Activated gamma-delta T cell (primary cell): ENCODE measurements around the gene MAP4.
A peak's percentile ranks its signal among the peaks of the same experiment; 100 is the strongest.
"Not testable (repeated sequence)": the region's sequence is repeated elsewhere in the genome, so short reads cannot be mapped to it uniquely, and the experiment has no call there.

Experiments
- DNase-seq: peaks from one replicate; lab custom pipeline; 2025; lab: John Stamatoyannopoulos, UW

Gene MAP4

GRCh38 chr3:47846186-47846879 is 169.9 kb downstream of the MAP4 start:
- DNase-seq: no peak

GRCh38 chr3:47841786-47842349 is 174.3 kb downstream of the MAP4 start:
- no peak for DNase-seq

GRCh38 chr3:47838503-47838902 is 177.7 kb downstream of the MAP4 start:
- no peak for DNase-seq

GRCh38 chr3:47836986-47837385 is 179.2 kb downstream of the MAP4 start:
- DNase-seq: no peak

GRCh38 chr3:47829482-47829881 is 186.7 kb downstream of the MAP4 start:
- DNase-seq: not testable (repeated sequence)

GRCh38 chr3:47825590-47825989 is 190.6 kb downstream of the MAP4 start:
- no peak for DNase-seq

- DNase-seq: peak; percentile 66
Observed at GRCh38 chr3:47824541-47825473, 191.4 kb downstream of the MAP4 start.

- no peak for DNase-seq
Observed at GRCh38 chr3:47817609-47818008, 198.6 kb downstream of the MAP4 start.

- DNase-seq: no peak
Observed at GRCh38 chr3:47813551-47814177, 202.6 kb downstream of the MAP4 start.

GRCh38 chr3:47804577-47804976 is 211.6 kb downstream of the MAP4 start:
- DNase-seq: no peak

- DNase-seq: no peak
Observed at GRCh38 chr3:47803480-47804025, 212.7 kb downstream of the MAP4 start.

- peak; percentile 82 for DNase-seq
Observed at GRCh38 chr3:47802734-47803479, 213.3 kb downstream of the MAP4 start, which contains the start of gene DHX30. TSS of gene DHX30 (plus strand) at chr3:47803138. CDS start at chr3:47810684, 7,546 bp downstream.
